ENCODE measurements around the gene GABRG3.

Gene GABRG3

DNA sequence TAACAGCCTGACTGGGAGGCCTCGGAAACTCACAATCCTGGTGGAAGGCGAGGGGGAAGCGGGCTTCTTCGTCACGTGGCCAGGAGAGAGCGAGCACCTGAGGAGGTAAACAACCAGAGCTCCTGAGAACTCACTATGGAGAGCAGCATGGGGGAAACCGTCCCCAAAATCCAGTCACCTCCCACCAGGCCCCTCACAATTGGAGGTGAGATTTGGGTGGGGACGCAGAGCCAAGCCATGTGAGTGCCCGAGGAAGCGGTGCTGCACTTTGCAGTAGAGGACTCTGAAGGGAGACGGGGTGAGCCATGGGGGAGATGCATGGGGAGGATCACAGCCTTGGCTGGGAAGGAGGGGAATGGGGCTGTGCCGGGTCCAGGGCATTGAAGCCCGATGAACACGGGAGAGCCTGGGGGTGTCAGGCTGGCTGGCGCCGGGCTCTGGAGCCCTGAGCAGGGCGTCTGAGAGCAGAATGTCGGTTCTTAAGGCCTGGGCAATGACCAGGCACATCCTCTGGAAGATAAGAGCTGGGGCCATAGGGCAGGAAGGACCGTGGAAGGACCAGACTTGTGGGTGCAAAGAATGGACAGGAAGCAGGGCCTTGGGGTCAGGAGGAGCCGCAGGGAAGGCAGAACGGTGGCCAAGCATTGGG, 117.7 kb downstream of the GABRG3 start:
- DNase-seq (ENCODE audit: low spot score) (no peak), ATAC-seq (ENCODE audit: low read depth) (no peak)
- no peaks in the 10 kb centered on the region for H3K36me3 ChIP-seq (ENCODE audit: low read depth)
- H3K4me3 ChIP-seq (ENCODE audit: severe bottlenecking) = no peak overlapping the region
- peaks cover 8% of the 10 kb centered on the region for H3K9me3 ChIP-seq (ENCODE audit: severe bottlenecking)
- TF ChIP-seq, protein P1, sequence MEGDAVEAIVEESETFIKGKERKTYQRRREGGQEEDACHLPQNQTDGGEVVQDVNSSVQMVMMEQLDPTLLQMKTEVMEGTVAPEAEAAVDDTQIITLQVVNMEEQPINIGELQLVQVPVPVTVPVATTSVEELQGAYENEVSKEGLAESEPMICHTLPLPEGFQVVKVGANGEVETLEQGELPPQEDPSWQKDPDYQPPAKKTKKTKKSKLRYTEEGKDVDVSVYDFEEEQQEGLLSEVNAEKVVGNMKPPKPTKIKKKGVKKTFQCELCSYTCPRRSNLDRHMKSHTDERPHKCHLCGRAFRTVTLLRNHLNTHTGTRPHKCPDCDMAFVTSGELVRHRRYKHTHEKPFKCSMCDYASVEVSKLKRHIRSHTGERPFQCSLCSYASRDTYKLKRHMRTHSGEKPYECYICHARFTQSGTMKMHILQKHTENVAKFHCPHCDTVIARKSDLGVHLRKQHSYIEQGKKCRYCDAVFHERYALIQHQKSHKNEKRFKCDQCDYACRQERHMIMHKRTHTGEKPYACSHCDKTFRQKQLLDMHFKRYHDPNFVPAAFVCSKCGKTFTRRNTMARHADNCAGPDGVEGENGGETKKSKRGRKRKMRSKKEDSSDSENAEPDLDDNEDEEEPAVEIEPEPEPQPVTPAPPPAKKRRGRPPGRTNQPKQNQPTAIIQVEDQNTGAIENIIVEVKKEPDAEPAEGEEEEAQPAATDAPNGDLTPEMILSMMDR (IDR thresholded peaks at IDR 0.05; ENCODE audit: poor library complexity, severe bottlenecking) = no peak
- no peaks in the 10 kb centered on the region for H3K27me3 ChIP-seq (ENCODE audit: insufficient read depth, poor library complexity, severe bottlenecking)
- H3K4me1 ChIP-seq (ENCODE audit: insufficient read depth, poor library complexity, severe bottlenecking) = no peaks in the 10 kb centered on the region
- H3K27ac ChIP-seq (ENCODE audit: poor library complexity, severe bottlenecking) = no peak overlapping the region

DNA sequence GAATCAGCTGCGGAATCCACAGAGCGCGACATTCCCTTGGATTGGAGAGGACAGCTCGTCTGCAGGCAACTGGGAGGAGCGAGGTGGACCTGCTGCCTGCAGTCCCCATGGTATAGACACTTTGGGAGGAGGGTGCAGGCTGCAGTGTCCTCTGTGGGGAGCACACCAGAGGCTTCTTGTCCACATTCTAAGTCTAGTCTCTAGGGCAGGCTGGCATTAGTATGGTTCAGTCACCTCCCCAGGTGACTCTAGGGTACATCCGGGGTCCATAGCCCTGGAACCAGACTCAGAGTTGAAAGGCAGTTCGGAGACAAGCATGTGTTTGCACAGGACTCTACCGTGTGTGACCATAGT, 118.2 kb downstream of the GABRG3 start:
- ATAC-seq (ENCODE audit: low read depth) (no peak), DNase-seq (ENCODE audit: low spot score) (no peak)
- Histone ChIP-seq H3K27me3 (ENCODE audit: insufficient read depth, poor library complexity, severe bottlenecking) (no peaks in the 10 kb centered on the region), H3K27ac (ENCODE audit: poor library complexity, severe bottlenecking) (no peak overlapping the region), H3K4me1 (ENCODE audit: insufficient read depth, poor library complexity, severe bottlenecking) (no peaks in the 10 kb centered on the region), H3K36me3 (ENCODE audit: low read depth) (no peaks in the 10 kb centered on the region), H3K9me3 (ENCODE audit: severe bottlenecking) (peaks cover 8% of the 10 kb centered on the region), H3K4me3 (ENCODE audit: severe bottlenecking) (no peak overlapping the region)
- TF ChIP-seq, protein P1 (IDR thresholded peaks at IDR 0.05; ENCODE audit: poor library complexity, severe bottlenecking) = no peak

DNA sequence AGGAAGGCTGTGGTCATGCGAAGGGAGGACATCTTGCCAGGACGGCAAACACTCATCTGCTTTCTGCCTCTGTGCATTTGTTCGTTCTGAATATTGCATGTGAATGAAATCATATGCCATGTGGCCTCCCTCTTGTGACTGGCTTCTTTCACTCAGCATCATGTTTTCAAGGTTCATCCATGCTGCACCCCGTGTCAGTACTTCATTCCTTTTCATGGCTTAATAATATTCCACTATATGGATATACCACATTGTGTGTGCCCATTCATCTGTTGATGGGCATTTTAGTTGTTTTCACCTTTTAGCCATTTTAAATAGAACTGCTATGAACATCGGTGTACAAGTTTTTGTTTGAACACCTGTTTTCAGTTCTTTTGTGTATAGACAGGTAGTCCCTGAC, 118.7 kb downstream of the GABRG3 start:
- H3K27me3 ChIP-seq (ENCODE audit: insufficient read depth, poor library complexity, severe bottlenecking) = no peaks in the 10 kb centered on the region
- DNase-seq (ENCODE audit: low spot score) (no peak), ATAC-seq (ENCODE audit: low read depth) (no peak)
- no peak overlapping the region for H3K4me3 ChIP-seq (ENCODE audit: severe bottlenecking)
- H3K27ac ChIP-seq (ENCODE audit: poor library complexity, severe bottlenecking) = no peak overlapping the region
- H3K9me3 ChIP-seq (ENCODE audit: severe bottlenecking) = peaks cover 8% of the 10 kb centered on the region
- TF ChIP-seq, protein P1 (IDR thresholded peaks at IDR 0.05; ENCODE audit: poor library complexity, severe bottlenecking) = no peak
- no peaks in the 10 kb centered on the region for H3K36me3 ChIP-seq (ENCODE audit: low read depth)
- no peaks in the 10 kb centered on the region for H3K4me1 ChIP-seq (ENCODE audit: insufficient read depth, poor library complexity, severe bottlenecking)

DNA sequence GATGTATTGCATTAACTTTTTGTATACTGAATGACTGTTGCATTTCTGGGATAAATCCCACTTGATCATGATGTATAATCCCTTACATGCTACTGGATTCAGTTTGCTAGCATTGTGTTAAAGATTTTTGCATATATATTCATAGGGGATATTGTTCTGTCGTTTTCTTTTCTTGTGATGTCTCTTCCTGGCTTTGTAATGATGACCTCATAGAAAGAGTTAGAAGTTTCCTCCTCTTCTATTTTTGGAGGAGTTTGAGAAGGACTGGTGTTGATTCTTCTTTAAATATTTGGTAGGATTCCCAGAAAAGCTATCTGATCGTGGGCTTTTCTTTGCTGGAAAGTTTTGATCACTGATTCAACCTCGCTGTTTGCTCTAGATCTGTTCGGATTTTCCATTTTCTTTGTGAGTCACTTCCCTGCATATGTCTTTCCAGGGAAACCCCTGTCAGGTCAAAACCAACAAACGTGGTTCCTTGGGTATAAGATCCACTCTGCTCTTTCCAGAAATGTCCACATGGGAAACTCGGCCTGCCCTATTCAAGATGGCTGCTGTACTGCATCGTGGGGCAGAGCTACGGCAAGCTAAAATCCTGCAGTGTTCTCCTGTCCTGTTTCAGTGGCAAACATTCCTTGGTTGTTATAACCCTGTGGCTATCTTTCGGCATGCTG, 120.4 kb downstream of the GABRG3 start:
- Histone ChIP-seq H3K4me1 (ENCODE audit: insufficient read depth, poor library complexity, severe bottlenecking) (no peaks in the 10 kb centered on the region), H3K4me3 (ENCODE audit: severe bottlenecking) (no peak overlapping the region), H3K27me3 (ENCODE audit: insufficient read depth, poor library complexity, severe bottlenecking) (peaks cover 2% of the 10 kb centered on the region), H3K36me3 (ENCODE audit: low read depth) (no peaks in the 10 kb centered on the region), H3K27ac (ENCODE audit: poor library complexity, severe bottlenecking) (no peak overlapping the region), H3K9me3 (ENCODE audit: severe bottlenecking) (peaks cover 8% of the 10 kb centered on the region)
- ATAC-seq (ENCODE audit: low read depth) (no peak), DNase-seq (ENCODE audit: low spot score) (no peak)
- TF ChIP-seq, protein P1 (IDR thresholded peaks at IDR 0.05; ENCODE audit: poor library complexity, severe bottlenecking) = no peak

DNA sequence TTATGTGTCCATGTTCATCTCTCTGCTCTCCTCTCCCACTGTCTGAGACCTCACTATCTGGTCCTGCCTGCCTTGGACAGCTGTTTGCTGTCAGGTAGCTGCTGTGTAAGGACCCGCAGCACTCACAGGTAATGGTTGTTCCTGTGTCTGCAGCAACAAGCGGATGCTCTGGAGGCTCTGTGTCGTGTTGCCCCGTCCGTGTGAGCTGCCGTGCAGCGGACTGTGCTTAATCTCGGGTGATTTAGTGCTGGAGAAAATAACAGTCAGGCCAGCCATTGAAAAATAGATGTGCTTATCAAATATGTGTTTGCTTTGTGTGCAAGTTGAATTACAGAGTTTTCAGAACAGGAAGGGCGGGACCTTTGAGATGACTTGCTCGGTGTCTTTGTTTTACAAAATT, 121.4 kb downstream of the GABRG3 start:
- H3K4me3 ChIP-seq (ENCODE audit: severe bottlenecking) = no peak overlapping the region
- no peaks in the 10 kb centered on the region for H3K4me1 ChIP-seq (ENCODE audit: insufficient read depth, poor library complexity, severe bottlenecking)
- H3K27me3 ChIP-seq (ENCODE audit: insufficient read depth, poor library complexity, severe bottlenecking) = peaks cover 3% of the 10 kb centered on the region
- H3K9me3 ChIP-seq (ENCODE audit: severe bottlenecking) = peaks cover 8% of the 10 kb centered on the region
- ATAC-seq (ENCODE audit: low read depth) (no peak), DNase-seq (ENCODE audit: low spot score) (no peak)
- no peak overlapping the region for H3K27ac ChIP-seq (ENCODE audit: poor library complexity, severe bottlenecking)
- H3K36me3 ChIP-seq (ENCODE audit: low read depth) = no peaks in the 10 kb centered on the region
- TF ChIP-seq, protein P1 (IDR thresholded peaks at IDR 0.05; ENCODE audit: poor library complexity, severe bottlenecking) = no peak

Data from RWPE2 (cell line).